HUDEP-2 (cell line): Measurements from ENCODE around the gene ABHD12.

Experiments
- DNase-seq, 76 experiments: peaks; one replicate each; lab custom pipeline; 2025; ENCODE audit not compliant: unreplicated experiment in 76 of 76; lab: John Stamatoyannopoulos, UW

Gene ABHD12

GRCh38 chr20:25293507-25293906 lies 97.1 kb downstream of the ABHD12 start:
- no peak for DNase-seq

- no peak for DNase-seq
Measured at GRCh38 chr20:25292176-25292891, 98.3 kb downstream of the ABHD12 start.

- no peak for DNase-seq
Measured at GRCh38 chr20:25291432-25292133, 99.1 kb downstream of the ABHD12 start.

GRCh38 chr20:25290646-25291431 lies 99.8 kb downstream of the ABHD12 start:
- no peak for DNase-seq

- DNase-seq, result no peak
Measured at GRCh38 chr20:25289886-25290597, 100.6 kb downstream of the ABHD12 start.

GRCh38 chr20:25288291-25289181 lies 102.1 kb downstream of the ABHD12 start:
- no peak for DNase-seq

- no peak for DNase-seq
Measured at GRCh38 chr20:25287631-25288290, 102.9 kb downstream of the ABHD12 start.

GRCh38 chr20:25286917-25287316 lies 103.7 kb downstream of the ABHD12 start:
- no peak for DNase-seq

- DNase-seq, result no peak
Measured at GRCh38 chr20:25285856-25286798, 104.5 kb downstream of the ABHD12 start.

- no peak for DNase-seq
Measured at GRCh38 chr20:25285091-25285647, 105.5 kb downstream of the ABHD12 start.

GRCh38 chr20:25284131-25284601 lies 106.5 kb downstream of the ABHD12 start:
- DNase-seq, result no peak

- DNase-seq, result no peak
Measured at GRCh38 chr20:25283221-25283951, 107.2 kb downstream of the ABHD12 start.

- no peak for DNase-seq
Measured at GRCh38 chr20:25282796-25283195, 107.8 kb downstream of the ABHD12 start.

GRCh38 chr20:25282034-25282781 lies 108.4 kb downstream of the ABHD12 start:
- DNase-seq, result no peak

GRCh38 chr20:25281541-25281991 lies 109.1 kb downstream of the ABHD12 start:
- no peak for DNase-seq
